ENCODE measurements around the gene NHERF1.
A peak's percentile ranks its signal among the peaks of the same experiment; 100 is the strongest.

NHERF1 gene

GRCh38 chr17:74766413-74766812 is 18.0 kb downstream of the NHERF1 start:
- H3K4me3 ChIP-seq (replicated peaks; ENCODE audit: low read depth, low read length), result no peak overlapping the region
- no peak for TF ChIP-seq CTCF (IDR thresholded peaks at IDR 0.05; ENCODE audit: low read length, missing control alignments)
- DNase-seq (ENCODE audit: low read depth), result no peak

- TF ChIP-seq CTCF (IDR thresholded peaks at IDR 0.05; ENCODE audit: low read length, missing control alignments), result no peak
- no peak overlapping the region for H3K4me3 ChIP-seq (replicated peaks; ENCODE audit: low read depth, low read length)
- DNase-seq (ENCODE audit: low read depth), result no peak
These were observed 18.7 kb downstream of the NHERF1 start for GRCh38 chr17:74767111-74767516.

GRCh38 chr17:74768069-74768762 is 19.8 kb downstream of the NHERF1 start:
- peak; percentile 53 for DNase-seq (ENCODE audit: low read depth)
- no peak overlapping the region for H3K4me3 ChIP-seq (replicated peaks; ENCODE audit: low read depth, low read length)
- no peak for TF ChIP-seq CTCF (IDR thresholded peaks at IDR 0.05; ENCODE audit: low read length, missing control alignments)

- no peak for TF ChIP-seq CTCF (IDR thresholded peaks at IDR 0.05; ENCODE audit: low read length, missing control alignments)
- no peak for DNase-seq (ENCODE audit: low read depth)
- H3K4me3 ChIP-seq (replicated peaks; ENCODE audit: low read depth, low read length), result no peak overlapping the region
These were observed 20.3 kb downstream of the NHERF1 start for GRCh38 chr17:74768763-74769114.

- no peak for DNase-seq (ENCODE audit: low read depth)
- no peak for TF ChIP-seq CTCF (IDR thresholded peaks at IDR 0.05; ENCODE audit: low read length, missing control alignments)
- H3K4me3 ChIP-seq (replicated peaks; ENCODE audit: low read depth, low read length), result no peak overlapping the region
These were observed 20.9 kb downstream of the NHERF1 start for GRCh38 chr17:74769266-74769855.

GRCh38 chr17:74769856-74770497 is 21.5 kb downstream of the NHERF1 start:
- no peak for TF ChIP-seq CTCF (IDR thresholded peaks at IDR 0.05; ENCODE audit: low read length, missing control alignments)
- DNase-seq (ENCODE audit: low read depth), result no peak
- H3K4me3 ChIP-seq (replicated peaks; ENCODE audit: low read depth, low read length), result no peak overlapping the region

Data from fibroblast of pulmonary artery (primary cell).